H9 (cell line): ENCODE measurements around the gene AK9. TPM values are rescaled to one million over a fixed set of nuclear protein-coding genes. Genes with fewer than 3 reads are reported as not detected.

Experiments used
- DNase-seq: peaks from one replicate; pipeline ENCODE4 v3.0.0-alpha.2; 2017
- H2AFZ ChIP-seq: one replicate; pipeline ENCODE4 v1.6.1; 2013; ENCODE audit warnings: mild to moderate bottlenecking, low read length, control low read depth, moderate library complexity
- H2AK5ac ChIP-seq: 2 replicates; pipeline ENCODE4 v1.6.1; 2013; ENCODE audit warnings: low read length, control low read depth, mixed read lengths; ENCODE audit not compliant: insufficient read length
- H2BK120ac ChIP-seq: one replicate; pipeline ENCODE4 v1.6.1; 2013; ENCODE audit warnings: low read depth, mild to moderate bottlenecking, low read length, control low read depth, inconsistent platforms; ENCODE audit not compliant: poor library complexity, severe bottlenecking
- H2BK12ac ChIP-seq: 2 replicates; pipeline ENCODE4 v1.6.1; 2013; ENCODE audit warnings: low read length, control low read depth, mixed read lengths, low read depth; ENCODE audit not compliant: insufficient read length
- H2BK15ac ChIP-seq: 2 replicates; pipeline ENCODE4 v1.6.1; 2013; ENCODE audit warnings: low read depth, low read length, control low read depth
- H2BK20ac ChIP-seq: one replicate; pipeline ENCODE4 v1.6.1; 2013; ENCODE audit warnings: low read depth, mild to moderate bottlenecking, low read length, control low read depth, inconsistent platforms; ENCODE audit not compliant: poor library complexity, severe bottlenecking
- H2BK5ac ChIP-seq: 2 replicates; pipeline ENCODE4 v1.6.1; 2013; ENCODE audit warnings: low read length, control low read depth, mixed read lengths; ENCODE audit not compliant: insufficient read length
- H3K14ac ChIP-seq: 2 replicates; pipeline ENCODE4 v1.6.1; 2013; ENCODE audit warnings: low read length, control low read depth; ENCODE audit not compliant: insufficient read depth
- H3K18ac ChIP-seq: 2 replicates; pipeline ENCODE4 v1.6.1; 2013; ENCODE audit warnings: low read depth, mild to moderate bottlenecking, mixed read lengths, low read length, control low read depth; ENCODE audit not compliant: insufficient read length
- H3K23ac ChIP-seq: 2 replicates; pipeline ENCODE4 v1.6.1; 2013; ENCODE audit warnings: low read length, control low read depth, mixed read lengths, low read depth; ENCODE audit not compliant: insufficient read length
- H3K23me2 ChIP-seq: 2 replicates; pipeline ENCODE4 v1.6.1; 2013; ENCODE audit warnings: low read depth, mild to moderate bottlenecking, mixed read lengths, low read length, control low read depth; ENCODE audit not compliant: insufficient read length, poor library complexity, severe bottlenecking
- H3K27ac ChIP-seq: 2 replicates; pipeline ENCODE4 v1.5.1; 2013; ENCODE audit warnings: low read length, control low read depth, mixed read lengths, low read depth; ENCODE audit not compliant: insufficient read length
- H3K27me3 ChIP-seq: 2 replicates; pipeline ENCODE4 v1.6.1; 2013; ENCODE audit warnings: low read length, control low read depth, inconsistent platforms; ENCODE audit not compliant: insufficient read depth
- H3K4ac ChIP-seq: 2 replicates; pipeline ENCODE4 v1.6.1; 2013; ENCODE audit warnings: low read depth, mild to moderate bottlenecking, control low read depth, inconsistent platforms, low read length, moderate library complexity
- H3K4me1 ChIP-seq: 2 replicates; pipeline ENCODE4 v1.6.1; 2013; ENCODE audit warnings: low read length, control low read depth, inconsistent platforms; ENCODE audit not compliant: insufficient read depth
- H3K4me2 ChIP-seq: 2 replicates; pipeline ENCODE4 v1.6.1; 2013; ENCODE audit warnings: low read length, control low read depth, mixed read lengths; ENCODE audit not compliant: insufficient read length, insufficient read depth
- H3K56ac ChIP-seq: 2 replicates; pipeline ENCODE4 v1.6.1; 2013; ENCODE audit warnings: low read depth, mild to moderate bottlenecking, mixed read lengths, low read length, control low read depth; ENCODE audit not compliant: insufficient read length
- H3K79me1 ChIP-seq: 2 replicates; pipeline ENCODE4 v1.6.1; 2013; ENCODE audit warnings: low read depth, mild to moderate bottlenecking, moderate library complexity, low read length, control low read depth, inconsistent platforms; ENCODE audit not compliant: insufficient read depth, poor library complexity, severe bottlenecking
- H3K79me2 ChIP-seq: 2 replicates; pipeline ENCODE4 v1.6.1; 2013; ENCODE audit warnings: low read length, control low read depth, inconsistent platforms; ENCODE audit not compliant: insufficient read depth
- H3K9ac ChIP-seq: 2 replicates; pipeline ENCODE4 v1.6.1; 2013; ENCODE audit warnings: low read length, control low read depth, mixed read lengths; ENCODE audit not compliant: insufficient read length; ENCODE audit errors: extremely low read depth
- H3K9me3 ChIP-seq: one replicate; pipeline ENCODE4 v1.6.1; 2013; ENCODE audit warnings: low read depth, low read length, inconsistent platforms; ENCODE audit not compliant: control insufficient read depth
- H3T11ph ChIP-seq: one replicate; pipeline ENCODE4 v1.6.1; 2013; ENCODE audit warnings: mild to moderate bottlenecking, low read length, control low read depth, inconsistent platforms
- H4K20me1 ChIP-seq: one replicate; pipeline ENCODE4 v1.6.1; 2013; ENCODE audit not compliant: control insufficient read depth, insufficient read length, insufficient read depth
- H4K5ac ChIP-seq: 2 replicates; pipeline ENCODE4 v1.6.1; 2013; ENCODE audit warnings: low read depth, mild to moderate bottlenecking, mixed read lengths, low read length, control low read depth; ENCODE audit not compliant: insufficient read length
- H4K8ac ChIP-seq: replicated peaks from 2 replicates; pipeline ENCODE4 v1.6.1; 2013; ENCODE audit warnings: low read length, control low read depth, mixed read lengths, low read depth; ENCODE audit not compliant: insufficient read length
- H4K91ac ChIP-seq: 2 replicates; pipeline ENCODE4 v1.6.1; 2013; ENCODE audit warnings: low read depth, mild to moderate bottlenecking, moderate library complexity, mixed read lengths, low read length, control low read depth; ENCODE audit not compliant: insufficient read length
- H3K27ac Mint-ChIP-seq, 3 experiments: 2 replicates in 2 of 3; 3 replicates in 1 of 3; pipeline ENCODE4 v1.8.0; 2020 to 2021; ENCODE audit warnings: mixed read lengths in 3 of 3, mild to moderate bottlenecking in 1 of 3, moderate library complexity in 1 of 3
- H3K27me3 Mint-ChIP-seq: 2 replicates; pipeline ENCODE4 v1.8.0; 2021; ENCODE audit warnings: low read depth, mild to moderate bottlenecking, moderate library complexity, mixed read lengths
- H3K36me3 Mint-ChIP-seq, 3 experiments: 2 replicates in 2 of 3; 3 replicates in 1 of 3; pipeline ENCODE4 v1.8.0; 2020 to 2021; ENCODE audit warnings: low read depth in 3 of 3, mixed read lengths in 3 of 3; ENCODE audit not compliant: insufficient read depth in 1 of 3
- H3K4me1 Mint-ChIP-seq, 2 experiments: 2 replicates each; pipeline ENCODE4 v1.8.0; 2020; ENCODE audit warnings: mixed read lengths in 2 of 2
- H3K4me3 Mint-ChIP-seq, 2 experiments: 2 replicates in 1 of 2; 3 replicates in 1 of 2; pipeline ENCODE4 v1.8.0; 2020 to 2021; ENCODE audit warnings: mild to moderate bottlenecking in 2 of 2, mixed read lengths in 2 of 2, moderate library complexity in 1 of 2
- H3K9me3 Mint-ChIP-seq, 2 experiments: 2 replicates in 1 of 2; 3 replicates in 1 of 2; pipeline ENCODE4 v1.8.0; 2020; ENCODE audit warnings: mild to moderate bottlenecking in 2 of 2, mixed read lengths in 2 of 2, moderate library complexity in 1 of 2
- WGBS: extraction: QIAGEN DNeasy Blood & Tissue Kit; methylation state at CpG from one replicate; pipeline ENCODE4 v1.1.7; 2013; ENCODE audit warnings: missing lambda C conversion rate, low lambda C conversion rate, mixed read lengths; ENCODE audit not compliant: insufficient read length; ENCODE audit errors: extremely low coverage; 5-methylcytosine and 5-hydroxymethylcytosine counted together
- total RNA-seq: library from RNA; stranded (reverse); gene quantifications from 2 replicates; pipeline ENCODE4 v1.2.1, GENCODE V29; 2021
- TF ChIP-seq, protein P1 (sequence below): fragments of 200-600 bp; sonication (generic); conservative IDR thresholded peaks from 3 replicates; pipeline ENCODE4 v1.8.0; 2021; ENCODE audit warnings: antibody characterized with exemption, mild to moderate bottlenecking

The AK9 gene
- total RNA-seq, 1 experiment from 2014 or later: 2.3 TPM

DNA sequence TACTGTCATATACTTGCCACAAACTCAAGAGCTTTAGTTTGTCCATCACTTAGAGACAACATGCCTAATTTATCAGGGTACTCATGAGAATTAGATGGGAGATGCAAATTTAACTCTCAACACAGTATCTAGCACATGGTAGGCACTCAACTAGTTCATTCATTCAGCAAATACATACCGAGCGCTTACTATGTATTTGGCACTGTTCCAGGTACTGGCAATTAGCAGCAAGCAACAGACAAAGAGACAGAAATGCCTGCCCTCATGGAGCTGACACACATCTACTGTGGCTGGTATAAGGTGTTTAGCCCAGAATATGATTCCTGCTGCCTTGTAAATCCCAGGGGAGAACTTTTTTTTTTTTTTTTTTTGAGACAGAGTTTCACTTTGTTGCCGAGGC, 240.2 kb downstream of the AK9 start:
- no peaks in the 10 kb centered on the region for H3K27me3 Mint-ChIP-seq

More for the DNA sequence above, 240.2 kb downstream of the AK9 start:
- peaks cover 8 to 9% of the 10 kb centered on the region in 2 experiments for H3K4me1 Mint-ChIP-seq
- H4K91ac ChIP-seq: no peak overlapping the region
- peaks cover 13 to 61% (median 43%) of the 10 kb centered on the region in 3 experiments for H3K36me3 Mint-ChIP-seq
- TF ChIP-seq, protein P1, sequence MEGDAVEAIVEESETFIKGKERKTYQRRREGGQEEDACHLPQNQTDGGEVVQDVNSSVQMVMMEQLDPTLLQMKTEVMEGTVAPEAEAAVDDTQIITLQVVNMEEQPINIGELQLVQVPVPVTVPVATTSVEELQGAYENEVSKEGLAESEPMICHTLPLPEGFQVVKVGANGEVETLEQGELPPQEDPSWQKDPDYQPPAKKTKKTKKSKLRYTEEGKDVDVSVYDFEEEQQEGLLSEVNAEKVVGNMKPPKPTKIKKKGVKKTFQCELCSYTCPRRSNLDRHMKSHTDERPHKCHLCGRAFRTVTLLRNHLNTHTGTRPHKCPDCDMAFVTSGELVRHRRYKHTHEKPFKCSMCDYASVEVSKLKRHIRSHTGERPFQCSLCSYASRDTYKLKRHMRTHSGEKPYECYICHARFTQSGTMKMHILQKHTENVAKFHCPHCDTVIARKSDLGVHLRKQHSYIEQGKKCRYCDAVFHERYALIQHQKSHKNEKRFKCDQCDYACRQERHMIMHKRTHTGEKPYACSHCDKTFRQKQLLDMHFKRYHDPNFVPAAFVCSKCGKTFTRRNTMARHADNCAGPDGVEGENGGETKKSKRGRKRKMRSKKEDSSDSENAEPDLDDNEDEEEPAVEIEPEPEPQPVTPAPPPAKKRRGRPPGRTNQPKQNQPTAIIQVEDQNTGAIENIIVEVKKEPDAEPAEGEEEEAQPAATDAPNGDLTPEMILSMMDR: no peak
- no peak overlapping the region for H4K8ac ChIP-seq
- no peak overlapping the region for H3K56ac ChIP-seq
- no peak overlapping the region for H3K27ac ChIP-seq
- no peaks in the 10 kb centered on the region for H3K27me3 ChIP-seq
- no peak overlapping the region for H2AK5ac ChIP-seq
- no peaks in the 10 kb centered on the region for H3K4me1 ChIP-seq
- no peak overlapping the region for H2BK120ac ChIP-seq
- no peaks in the 10 kb centered on the region for H3K9me3 ChIP-seq
- no peak overlapping the region for H3K14ac ChIP-seq
- DNase-seq: no peak
- H3K4me3 Mint-ChIP-seq: no peak overlapping the region
- no peak overlapping the region for H2BK5ac ChIP-seq
- no peak overlapping the region for H4K5ac ChIP-seq
- no peak overlapping the region for H3K4ac ChIP-seq
- no peak overlapping the region for H2AFZ ChIP-seq
- no peaks in the 10 kb centered on the region for H3K79me1 ChIP-seq
- H3K4me2 ChIP-seq: no peak overlapping the region
- no peak overlapping the region for H3K23ac ChIP-seq
- no peaks in the 10 kb centered on the region for H4K20me1 ChIP-seq
- no peak overlapping the region for H2BK20ac ChIP-seq
- H3K9ac ChIP-seq: no peak overlapping the region
- no peaks in the 10 kb centered on the region; a peak in 1 of 5 replicates for H3K9me3 Mint-ChIP-seq
- no CpG with 5 or more reads among the region's 3 CpGs for WGBS
- H3K23me2 ChIP-seq: peaks cover 10% of the 10 kb centered on the region
- no peak overlapping the region for H2BK12ac ChIP-seq
- H3K27ac Mint-ChIP-seq: no peak overlapping the region
- no peak overlapping the region for H3T11ph ChIP-seq
- no peaks in the 10 kb centered on the region for H3K79me2 ChIP-seq
- H3K18ac ChIP-seq: no peak overlapping the region
- H2BK15ac ChIP-seq: no peak overlapping the region
